ENCODE measurements around the gene ARID5B. TPM values are rescaled to one million over a fixed set of nuclear protein-coding genes. Genes with fewer than 3 reads are reported as not detected.

ARID5B gene
- total RNA-seq, 1 experiment from 2014 or later = 168 TPM

DNA sequence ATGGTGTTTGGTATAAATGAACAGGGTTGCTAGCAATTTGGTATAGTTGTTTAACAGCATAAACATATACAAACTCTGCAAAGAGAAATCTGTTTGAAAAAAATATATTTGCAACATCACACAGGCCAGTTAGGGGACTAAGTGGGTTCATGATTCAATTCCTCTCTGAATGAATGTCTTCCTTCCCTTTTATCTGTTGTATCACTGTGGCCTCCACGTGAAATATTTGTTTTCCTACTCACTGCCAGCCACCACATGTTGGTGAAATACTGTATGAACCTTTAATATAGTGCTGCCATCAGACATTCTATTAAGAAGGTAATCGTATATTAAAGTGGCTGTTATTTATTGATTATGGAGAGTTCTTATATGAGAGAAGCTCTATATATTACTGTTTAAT lies 157.0 kb downstream of the ARID5B start:
- Histone ChIP-seq H3K27me3 (replicated peaks; ENCODE audit: control insufficient read depth, insufficient read depth, low read length) (no peaks in the 10 kb centered on the region), H3K36me3 (ENCODE audit: control insufficient read depth, insufficient read depth, low read length) (peaks cover 10% of the 10 kb centered on the region), H3K9me3 (no peaks in the 10 kb centered on the region), H3K4me1 (peaks cover 42% of the 10 kb centered on the region), H3K4me3 (ENCODE audit: low read depth, low read length) (no peak overlapping the region)
- BruUV-seq (replicated peaks) = no TSS peak
- ChIA-PET POLR2A (interaction anchor here (0.7 to 1.1 kb wide), 3 partner anchors 8 to 560 kb away, joined by 3 read pairs; no protein-coding TSS in a partner anchor), CTCF (interaction anchor here (1.2 kb wide), 1 partner anchor 8 kb away, joined by 3 read pairs; no protein-coding TSS in a partner anchor)
- Mint-ChIP-seq H3K9me3 (ENCODE audit: unreplicated experiment) (no peaks in the 10 kb centered on the region), H3K4me1 (ENCODE audit: low read depth, unreplicated experiment) (peaks cover 69% of the 10 kb centered on the region), H3K27ac (ENCODE audit: unreplicated experiment) (peak overlapping the region; percentile 4), H3K36me3 (ENCODE audit: insufficient read depth, unreplicated experiment) (peaks cover 100% of the 10 kb centered on the region), H3K4me3 (ENCODE audit: unreplicated experiment) (peak overlapping the region; percentile 25), H3K27me3 (ENCODE audit: insufficient read depth, unreplicated experiment) (no peaks in the 10 kb centered on the region)
- intact Hi-C loops (cut with micrococcal nuclease; ENCODE audit: unreplicated experiment) = no loop called here
- no peak for DNase-seq
- TF ChIP-seq, protein P1, sequence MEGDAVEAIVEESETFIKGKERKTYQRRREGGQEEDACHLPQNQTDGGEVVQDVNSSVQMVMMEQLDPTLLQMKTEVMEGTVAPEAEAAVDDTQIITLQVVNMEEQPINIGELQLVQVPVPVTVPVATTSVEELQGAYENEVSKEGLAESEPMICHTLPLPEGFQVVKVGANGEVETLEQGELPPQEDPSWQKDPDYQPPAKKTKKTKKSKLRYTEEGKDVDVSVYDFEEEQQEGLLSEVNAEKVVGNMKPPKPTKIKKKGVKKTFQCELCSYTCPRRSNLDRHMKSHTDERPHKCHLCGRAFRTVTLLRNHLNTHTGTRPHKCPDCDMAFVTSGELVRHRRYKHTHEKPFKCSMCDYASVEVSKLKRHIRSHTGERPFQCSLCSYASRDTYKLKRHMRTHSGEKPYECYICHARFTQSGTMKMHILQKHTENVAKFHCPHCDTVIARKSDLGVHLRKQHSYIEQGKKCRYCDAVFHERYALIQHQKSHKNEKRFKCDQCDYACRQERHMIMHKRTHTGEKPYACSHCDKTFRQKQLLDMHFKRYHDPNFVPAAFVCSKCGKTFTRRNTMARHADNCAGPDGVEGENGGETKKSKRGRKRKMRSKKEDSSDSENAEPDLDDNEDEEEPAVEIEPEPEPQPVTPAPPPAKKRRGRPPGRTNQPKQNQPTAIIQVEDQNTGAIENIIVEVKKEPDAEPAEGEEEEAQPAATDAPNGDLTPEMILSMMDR (IDR thresholded peaks at IDR 0.05; ENCODE audit: insufficient read depth in 1 of 2, low read depth in 1 of 2, low read length in 1 of 2, severe bottlenecking in 1 of 2, unreplicated experiment in 1 of 2) = no peak

DNA sequence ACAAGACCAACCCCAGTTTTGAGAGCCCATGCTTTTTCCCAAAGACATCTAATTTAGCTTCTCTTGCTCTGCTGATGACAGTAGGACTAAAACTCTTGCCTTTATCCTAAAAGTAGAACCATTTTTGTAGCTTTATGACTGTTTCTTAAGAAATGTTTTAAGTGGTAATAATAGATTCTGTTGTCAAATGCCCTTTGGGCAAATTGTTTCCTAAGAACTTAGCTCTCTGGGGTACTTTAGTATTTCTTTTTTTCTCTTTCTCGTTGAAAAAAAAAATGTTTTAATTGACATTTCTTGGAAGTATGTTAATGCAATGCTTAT lies 157.4 kb downstream of the ARID5B start:
- Mint-ChIP-seq H3K27me3 (ENCODE audit: insufficient read depth, unreplicated experiment) (no peaks in the 10 kb centered on the region), H3K4me3 (ENCODE audit: unreplicated experiment) (peak overlapping the region; percentile 25), H3K36me3 (ENCODE audit: insufficient read depth, unreplicated experiment) (peaks cover 100% of the 10 kb centered on the region), H3K27ac (ENCODE audit: unreplicated experiment) (peak overlapping the region; percentile 4), H3K4me1 (ENCODE audit: low read depth, unreplicated experiment) (peaks cover 66% of the 10 kb centered on the region), H3K9me3 (ENCODE audit: unreplicated experiment) (no peaks in the 10 kb centered on the region)
- TF ChIP-seq, protein P1 (IDR thresholded peaks at IDR 0.05; ENCODE audit: insufficient read depth in 1 of 2, low read depth in 1 of 2, low read length in 1 of 2, severe bottlenecking in 1 of 2, unreplicated experiment in 1 of 2) = no peak
- Histone ChIP-seq H3K36me3 (ENCODE audit: control insufficient read depth, insufficient read depth, low read length) (peaks cover 11% of the 10 kb centered on the region), H3K9me3 (no peaks in the 10 kb centered on the region), H3K4me3 (ENCODE audit: low read depth, low read length) (no peak overlapping the region), H3K27me3 (replicated peaks; ENCODE audit: control insufficient read depth, insufficient read depth, low read length) (no peaks in the 10 kb centered on the region), H3K4me1 (peaks cover 38% of the 10 kb centered on the region)
- CTCF ChIA-PET = interaction anchor here (1.2 kb wide), 1 partner anchor 8 kb away, joined by 3 read pairs; no protein-coding TSS in a partner anchor
- no peak for DNase-seq
- POLR2A ChIA-PET = interaction anchor here (0.7 to 1.1 kb wide), 3 partner anchors 8 to 560 kb away, joined by 3 read pairs; no protein-coding TSS in a partner anchor
- BruUV-seq (replicated peaks) = no TSS peak
- intact Hi-C loops (cut with micrococcal nuclease; ENCODE audit: unreplicated experiment) = loop anchor here (1.0 kb wide), 1 partner anchor 8 kb away; no protein-coding TSS in a partner anchor

DNA sequence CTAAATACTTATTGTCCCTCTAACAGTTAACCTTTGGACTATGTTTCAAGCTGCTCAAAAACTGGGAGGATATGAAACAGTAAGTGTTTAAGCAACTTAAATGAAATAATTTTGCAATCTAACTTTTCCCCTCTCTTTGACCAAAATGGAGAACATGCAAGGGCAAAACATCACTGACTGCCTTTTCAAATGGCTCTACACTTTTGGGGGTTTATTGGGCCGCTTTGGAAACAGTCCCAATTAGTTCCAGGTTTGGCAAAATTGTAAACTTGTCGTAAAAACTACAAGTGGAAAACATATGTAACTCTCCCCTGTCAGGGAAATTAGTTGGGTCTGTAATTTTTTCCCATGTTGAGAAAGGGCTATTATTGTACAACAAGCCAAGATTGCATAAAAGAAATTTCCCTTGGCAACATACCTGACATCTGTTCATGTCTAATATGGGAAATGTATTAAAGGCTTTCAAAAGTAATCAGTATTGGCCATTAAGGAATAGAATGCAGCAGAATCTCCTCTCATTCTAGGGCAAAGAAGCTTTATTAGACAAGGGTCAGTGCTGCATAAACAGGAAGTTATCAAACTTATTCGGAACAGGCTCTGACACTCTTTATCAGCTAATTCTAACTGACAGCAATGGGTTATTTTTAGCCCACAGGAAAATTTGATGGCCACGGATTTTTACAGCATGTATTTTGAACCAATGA lies 157.9 kb downstream of the ARID5B start:
- Mint-ChIP-seq H3K9me3 (ENCODE audit: unreplicated experiment) (no peaks in the 10 kb centered on the region), H3K4me1 (ENCODE audit: low read depth, unreplicated experiment) (peaks cover 61% of the 10 kb centered on the region), H3K27me3 (ENCODE audit: insufficient read depth, unreplicated experiment) (no peaks in the 10 kb centered on the region), H3K36me3 (ENCODE audit: insufficient read depth, unreplicated experiment) (peaks cover 100% of the 10 kb centered on the region), H3K4me3 (ENCODE audit: unreplicated experiment) (no peak overlapping the region), H3K27ac (ENCODE audit: unreplicated experiment) (peak overlapping the region; percentile 4)
- Histone ChIP-seq H3K27me3 (replicated peaks; ENCODE audit: control insufficient read depth, insufficient read depth, low read length) (no peaks in the 10 kb centered on the region), H3K9me3 (no peaks in the 10 kb centered on the region), H3K4me1 (peaks cover 37% of the 10 kb centered on the region), H3K36me3 (ENCODE audit: control insufficient read depth, insufficient read depth, low read length) (peaks cover 11% of the 10 kb centered on the region), H3K4me3 (ENCODE audit: low read depth, low read length) (no peak overlapping the region)
- ChIA-PET POLR2A (interaction anchor here (0.7 to 1.1 kb wide), 2 partner anchors 10 to 559 kb away, joined by 3 read pairs; no protein-coding TSS in a partner anchor), CTCF (interaction anchor here (1.2 kb wide), 1 partner anchor 9 kb away, joined by 3 read pairs; no protein-coding TSS in a partner anchor)
- TF ChIP-seq, protein P1 (IDR thresholded peaks at IDR 0.05; ENCODE audit: insufficient read depth in 1 of 2, low read depth in 1 of 2, low read length in 1 of 2, severe bottlenecking in 1 of 2, unreplicated experiment in 1 of 2) = no peak
- no peak for DNase-seq
- intact Hi-C loops (cut with micrococcal nuclease; ENCODE audit: unreplicated experiment) = loop anchor here (1.0 kb wide), 1 partner anchor 8 kb away; no protein-coding TSS in a partner anchor
- BruUV-seq (replicated peaks) = TSS peak; percentile 1

Data from Caco-2 (cell line).